Loucy (cell line): ENCODE results near the gene RPH3AL.

ENCODE experiments used
- H2AFZ ChIP-seq: fragments of 200-600 bp; sonication (generic); 2 replicates; pipeline ENCODE4 v1.6.0; 2016; ENCODE audit warnings: antibody characterized with exemption, mild to moderate bottlenecking, low read length, moderate library complexity
- H3F3A ChIP-seq: fragments of 200-600 bp; 2 replicates; pipeline ENCODE4 v1.6.0; 2016; ENCODE audit warnings: antibody characterized with exemption, low read depth, mild to moderate bottlenecking
- H3K27me3 ChIP-seq: fragments of 200-600 bp; sonication (generic); 2 replicates; pipeline ENCODE4 v1.6.1; 2014; ENCODE audit warnings: low read length, mild to moderate bottlenecking; ENCODE audit not compliant: insufficient read depth, poor library complexity, severe bottlenecking
- H3K36me3 ChIP-seq: fragments of 200-600 bp; sonication (generic); 2 replicates; pipeline ENCODE4 v1.6.1; 2016; ENCODE audit warnings: low read length; ENCODE audit not compliant: insufficient read depth
- H3K4me1 ChIP-seq: fragments of 200-600 bp; sonication (generic); 2 replicates; pipeline ENCODE4 v1.5.1; 2014; ENCODE audit warnings: low read length, mild to moderate bottlenecking; ENCODE audit not compliant: insufficient read depth, poor library complexity, severe bottlenecking
- H3K4me2 ChIP-seq: fragments of 200-600 bp; sonication (generic); 2 replicates; pipeline ENCODE4 v1.6.0; 2014; ENCODE audit warnings: antibody characterized with exemption, low read length, low read depth, mild to moderate bottlenecking; ENCODE audit not compliant: poor library complexity, severe bottlenecking
- H3K4me3 ChIP-seq: fragments of 200-600 bp; sonication (generic); 2 replicates; pipeline ENCODE4 v1.5.1; 2014; ENCODE audit warnings: low read length, mild to moderate bottlenecking, mixed read lengths; ENCODE audit not compliant: poor library complexity, severe bottlenecking
- H3K79me2 ChIP-seq: fragments of 200-600 bp; sonication (generic); 2 replicates; pipeline ENCODE4 v1.6.1; 2014; ENCODE audit warnings: low read length; ENCODE audit not compliant: insufficient read depth
- H3K9ac ChIP-seq: fragments of 200-600 bp; sonication (generic); 2 replicates; pipeline ENCODE4 v1.6.0; 2014; ENCODE audit warnings: mild to moderate bottlenecking, low read depth, low read length, moderate library complexity; ENCODE audit not compliant: poor library complexity, severe bottlenecking
- H3K9me2 ChIP-seq: fragments of 200-600 bp; sonication (generic); replicated peaks from 2 replicates; pipeline ENCODE4 v1.6.1; 2016; ENCODE audit warnings: low read depth, low read length, mixed read lengths
- H3K9me3 ChIP-seq: fragments of 200-600 bp; sonication (generic); 2 replicates; pipeline ENCODE4 v1.6.1; 2014; ENCODE audit warnings: mild to moderate bottlenecking, antibody characterized with exemption, low read length, low read depth; ENCODE audit not compliant: insufficient read depth
- H4K20me1 ChIP-seq: fragments of 200-600 bp; sonication (generic); 2 replicates; pipeline ENCODE4 v1.6.0; 2014; ENCODE audit warnings: antibody characterized with exemption, low read length, mild to moderate bottlenecking; ENCODE audit not compliant: insufficient read depth, poor library complexity, severe bottlenecking
- CTCF ChIP-seq: fragments of 200-600 bp; sonication (generic); conservative IDR thresholded peaks from 2 replicates; pipeline ENCODE4 v1.5.1; 2014; ENCODE audit warnings: mild to moderate bottlenecking, antibody characterized with exemption, low read length
- EZH2phosphoT487 ChIP-seq: fragments of 200-600 bp; IDR thresholded peaks from 2 replicates; pipeline ENCODE4 v1.6.1; 2018; ENCODE audit warnings: antibody characterized with exemption, mild to moderate bottlenecking, moderate library complexity, borderline replicate concordance

RPH3AL gene

GRCh38 chr17:260944-261343 is 91.7 kb downstream of the RPH3AL start:
- Histone ChIP-seq H3K27me3 (no peaks in the 10 kb centered on the region), H3F3A (no peaks in the 10 kb centered on the region), H3K36me3 (no peaks in the 10 kb centered on the region), H3K4me2 (no peak overlapping the region), H3K9ac (no peak overlapping the region), H3K79me2 (no peaks in the 10 kb centered on the region), H3K4me3 (no peak overlapping the region), H2AFZ (no peak overlapping the region), H3K4me1 (no peaks in the 10 kb centered on the region), H3K9me3 (peaks cover 11% of the 10 kb centered on the region; the same call in 1 of the 2 replicates), H3K9me2 (no peaks in the 10 kb centered on the region), H4K20me1 (no peaks in the 10 kb centered on the region)
- no peak for TF ChIP-seq CTCF

GRCh38 chr17:260031-260791 is 92.4 kb downstream of the RPH3AL start:
- TF ChIP-seq CTCF (no peak), EZH2phosphoT487 (no peak)
- H3K4me2 ChIP-seq, result no peak overlapping the region
- H3K9ac ChIP-seq, result no peak overlapping the region

GRCh38 chr17:259341-259976 is 93.1 kb downstream of the RPH3AL start:
- H3K9me2 ChIP-seq, result no peaks in the 10 kb centered on the region
- H4K20me1 ChIP-seq, result no peaks in the 10 kb centered on the region
- no peaks in the 10 kb centered on the region for H3K4me1 ChIP-seq
- TF ChIP-seq CTCF, result no peak
- TF ChIP-seq EZH2phosphoT487, result no peak
- H3K4me2 ChIP-seq, result no peak overlapping the region
- H3K36me3 ChIP-seq, result no peaks in the 10 kb centered on the region
- H3K9me3 ChIP-seq, result peaks cover 11% of the 10 kb centered on the region; the same call in 1 of the 2 replicates
- no peaks in the 10 kb centered on the region for H3K27me3 ChIP-seq
- H3F3A ChIP-seq, result no peaks in the 10 kb centered on the region
- H3K9ac ChIP-seq, result no peak overlapping the region
- H3K4me3 ChIP-seq, result no peak overlapping the region
- no peaks in the 10 kb centered on the region for H3K79me2 ChIP-seq
- H2AFZ ChIP-seq, result no peak overlapping the region

More at GRCh38 chr17:260031-260791, 92.4 kb downstream of the RPH3AL start:
- Histone ChIP-seq H3K4me1 (no peaks in the 10 kb centered on the region), H3K36me3 (no peaks in the 10 kb centered on the region), H3K9me3 (peaks cover 11% of the 10 kb centered on the region; the same call in 1 of the 2 replicates), H3F3A (no peaks in the 10 kb centered on the region), H2AFZ (no peak overlapping the region), H3K4me3 (no peak overlapping the region), H3K27me3 (no peaks in the 10 kb centered on the region), H4K20me1 (no peaks in the 10 kb centered on the region), H3K79me2 (no peaks in the 10 kb centered on the region), H3K9me2 (no peaks in the 10 kb centered on the region)
